GM12875 (cell line): Measurements from ENCODE around the gene SFSWAP.
A peak's percentile ranks its signal among the peaks of the same experiment; 100 is the strongest.

Experiments
- H3K4me3 ChIP-seq: one replicate; pipeline ENCODE4 v1.5.1; 2011; ENCODE audit warnings: low read depth, low read length, control low read depth
- CTCF ChIP-seq: IDR thresholded peaks from 2 replicates; pipeline ENCODE4 v1.5.1; 2011; ENCODE audit warnings: low read depth, mild to moderate bottlenecking, control low read depth, inconsistent platforms, low read length, moderate library complexity, borderline replicate concordance; ENCODE audit not compliant: insufficient read depth

SFSWAP gene

DNA sequence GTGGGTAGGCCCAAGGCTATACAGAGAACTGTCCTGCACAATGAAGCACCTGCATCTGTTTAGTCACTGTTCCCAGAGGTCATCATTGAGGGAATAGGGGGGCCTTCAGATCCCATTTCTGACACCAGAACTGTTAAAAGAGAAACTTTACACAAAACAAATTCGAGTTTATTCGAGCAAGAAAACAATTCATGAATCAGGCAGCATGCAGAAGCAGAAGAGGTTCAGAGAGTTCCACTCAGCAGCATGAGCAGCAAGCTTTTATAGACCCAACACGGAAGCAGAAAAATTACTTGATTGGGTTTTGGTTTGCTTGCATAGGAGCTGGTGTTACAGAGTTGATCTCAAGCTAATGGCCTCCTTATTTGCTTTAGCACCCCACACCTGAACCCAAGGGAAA, 1.7 kb upstream of the SFSWAP start:
- no peak for TF ChIP-seq CTCF
- H3K4me3 ChIP-seq = no peak overlapping the region

DNA sequence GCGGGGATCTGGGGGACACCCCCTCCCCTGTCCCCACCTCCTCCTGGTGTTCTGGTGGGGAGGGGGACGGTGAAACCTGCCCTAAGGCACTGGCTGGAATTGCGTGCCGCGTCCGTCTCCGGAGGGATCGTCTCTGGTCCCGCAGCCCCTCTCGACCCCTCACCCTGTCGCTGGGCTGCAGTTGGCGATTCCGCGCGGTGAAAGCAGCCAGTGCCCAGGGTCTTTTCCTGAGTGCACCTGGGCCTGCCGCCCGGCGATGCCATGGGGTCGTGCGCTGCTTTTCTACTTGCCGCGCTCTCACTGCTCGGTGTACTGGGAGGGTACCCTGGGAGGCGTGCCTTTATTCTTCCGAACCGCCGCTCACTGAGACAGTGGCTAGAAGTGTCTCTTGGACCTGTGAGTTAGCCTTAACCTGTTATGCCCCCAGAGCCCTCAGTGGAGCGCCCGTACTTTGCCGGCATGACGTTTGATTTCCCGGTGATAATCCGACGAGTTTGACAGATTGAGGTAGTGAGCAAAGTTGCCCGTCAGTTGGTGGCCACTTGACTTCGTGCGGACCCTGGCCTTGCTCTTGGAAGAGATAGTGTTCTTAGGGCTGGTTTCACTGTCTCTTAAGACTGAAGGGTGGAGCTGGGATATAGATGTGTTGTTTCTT, 788 bp downstream of the SFSWAP start:
- TF ChIP-seq CTCF = no peak
- peak overlapping the region; percentile 69 for H3K4me3 ChIP-seq

DNA sequence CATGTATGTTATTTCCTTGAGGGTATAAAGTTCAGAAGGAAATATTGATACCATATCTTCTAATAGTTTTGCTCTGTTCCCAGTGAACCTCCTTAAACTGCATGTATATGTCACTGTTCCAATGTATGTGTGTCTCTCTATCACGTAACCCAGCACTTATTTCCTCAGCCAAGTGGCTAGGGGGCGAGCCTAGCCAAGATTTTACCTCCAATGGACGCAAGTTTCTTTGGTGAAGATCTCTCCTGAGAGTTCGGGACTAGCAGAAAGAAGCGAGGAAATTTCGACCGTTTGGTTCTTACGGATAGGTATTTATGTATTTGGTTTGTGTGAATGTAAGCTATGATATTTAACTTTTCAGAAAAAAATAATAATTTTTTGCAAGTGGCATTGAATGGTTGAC, 2.5 kb downstream of the SFSWAP start:
- H3K4me3 ChIP-seq = no peak overlapping the region
- TF ChIP-seq CTCF = no peak

DNA sequence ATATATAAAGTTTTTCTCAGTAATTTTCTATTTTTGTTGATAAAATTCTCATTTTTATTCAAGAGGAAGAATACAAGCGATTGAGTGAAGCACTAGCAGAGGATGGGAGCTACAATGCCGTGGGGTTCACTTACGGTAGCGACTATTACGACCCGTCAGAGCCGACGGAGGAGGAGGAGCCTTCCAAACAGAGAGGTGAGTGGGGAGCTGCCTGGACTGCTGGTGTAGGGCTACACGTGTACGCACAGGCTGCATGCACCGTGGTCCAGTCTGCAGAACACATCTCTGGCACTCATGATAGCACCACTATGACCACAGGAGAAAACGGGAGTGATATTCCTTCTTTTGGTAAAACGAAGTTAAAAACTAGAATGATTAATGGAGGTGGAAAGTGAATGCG, 3.9 kb downstream of the SFSWAP start:
- no peak overlapping the region for H3K4me3 ChIP-seq
- no peak for TF ChIP-seq CTCF

DNA sequence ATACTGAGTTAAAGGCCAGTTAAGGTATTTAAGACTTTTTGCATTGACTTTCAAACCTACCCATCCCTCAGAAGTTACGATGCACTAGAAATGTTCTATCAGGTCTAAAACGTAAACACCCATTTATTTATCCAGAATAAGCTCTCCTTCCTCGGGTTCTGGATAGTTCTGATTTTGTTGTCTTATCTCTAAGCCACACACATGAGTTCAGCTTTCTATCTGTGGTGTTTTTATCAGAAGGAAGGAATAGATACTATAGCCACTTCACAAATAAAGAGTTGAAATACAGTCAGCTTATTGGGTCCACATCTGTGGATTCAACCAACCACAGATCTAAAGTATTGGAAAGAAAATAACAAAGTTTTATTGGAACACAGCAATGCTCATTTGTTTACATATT, 5.4 kb downstream of the SFSWAP start:
- no peak overlapping the region for H3K4me3 ChIP-seq

DNA sequence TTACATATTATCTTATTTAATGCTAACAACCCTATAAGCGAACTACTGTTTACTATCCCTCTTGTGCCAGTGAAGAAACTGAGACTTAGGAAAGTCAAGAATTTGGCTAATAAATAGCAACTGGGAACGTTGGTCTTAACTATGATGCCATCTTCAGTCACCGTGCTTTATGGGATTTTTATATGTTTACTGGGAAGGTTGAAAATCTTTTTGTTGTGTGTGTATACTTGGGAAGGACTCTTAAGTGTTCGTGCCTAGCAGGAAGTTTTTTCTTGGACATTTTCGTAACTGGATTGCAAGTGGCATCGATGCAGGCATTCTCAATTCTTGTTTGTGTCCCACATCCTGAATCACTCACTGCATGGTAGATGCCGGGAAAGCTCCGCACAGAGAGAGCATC, 9.4 kb downstream of the SFSWAP start:
- TF ChIP-seq CTCF = no peak
- H3K4me3 ChIP-seq = no peak overlapping the region

More for the DNA sequence above, 5.4 kb downstream of the SFSWAP start:
- no peak for TF ChIP-seq CTCF

DNA sequence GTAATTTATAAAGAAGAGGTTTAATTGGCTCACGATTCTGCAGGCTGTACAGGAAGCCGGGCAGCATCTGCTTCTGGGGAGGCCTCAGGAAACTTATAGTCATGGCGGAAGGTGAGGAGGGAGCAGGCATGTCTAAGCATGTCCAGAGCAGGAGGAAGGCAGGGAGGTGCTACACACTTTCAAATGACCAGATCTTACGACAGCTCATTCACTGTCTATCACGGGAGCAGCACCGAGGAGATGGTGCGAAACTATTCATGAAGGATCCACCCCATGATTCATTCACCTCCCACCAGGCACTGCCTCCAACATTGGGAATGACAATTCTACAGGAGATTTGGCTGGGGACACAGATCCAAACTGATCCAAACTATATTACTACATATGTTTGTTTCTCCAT, 10.0 kb downstream of the SFSWAP start:
- no peak overlapping the region for H3K4me3 ChIP-seq
- TF ChIP-seq CTCF = no peak
